Neural cell (in vitro differentiated cells): Measurements from ENCODE around the gene SCO1. TPM values are rescaled to one million over a fixed set of nuclear protein-coding genes. Genes with fewer than 3 reads are reported as not detected.

Experiments
- H2AFZ ChIP-seq: fragments of 200-600, 300-800 bp; sonication (generic), shearing (Covaris generic); 2 replicates; pipeline ENCODE4 v1.6.0; 2014; ENCODE audit warnings: low read depth, mild to moderate bottlenecking, antibody characterized with exemption, low read length, moderate library complexity
- H3F3A ChIP-seq: fragments of 200-600 bp; shearing (Covaris generic); 2 replicates; pipeline ENCODE4 v1.6.1; 2016; ENCODE audit warnings: mild to moderate bottlenecking, moderate library complexity, mixed read lengths, antibody characterized with exemption, low read length; ENCODE audit not compliant: insufficient read depth, poor library complexity, severe bottlenecking
- H3K27ac ChIP-seq: fragments of 200-600, 300-800 bp; sonication (generic), shearing (Covaris generic); 2 replicates; pipeline ENCODE4 v1.5.1; 2014; ENCODE audit warnings: mild to moderate bottlenecking, low read length, moderate library complexity
- H3K27me3 ChIP-seq: fragments of 300-800, 200-600 bp; sonication (generic), shearing (Covaris generic); 2 replicates; pipeline ENCODE4 v1.6.0; 2014; ENCODE audit warnings: mild to moderate bottlenecking, low read depth, low read length, moderate library complexity; ENCODE audit not compliant: insufficient read depth
- H3K36me3 ChIP-seq: fragments of 300-800, 200-600 bp; sonication (generic), shearing (Covaris generic); 2 replicates; pipeline ENCODE4 v1.5.1; 2014; ENCODE audit warnings: mild to moderate bottlenecking, antibody characterized with exemption, low read length, moderate library complexity; ENCODE audit not compliant: insufficient read depth
- H3K4me2 ChIP-seq: fragments of 300-800, 200-600 bp; sonication (generic), shearing (Covaris generic); 2 replicates; pipeline ENCODE4 v1.6.0; 2014; ENCODE audit warnings: mild to moderate bottlenecking, low read length
- H3K4me3 ChIP-seq: fragments of 300-800, 200-600 bp; sonication (generic), shearing (Covaris generic); 2 replicates; pipeline ENCODE4 v1.5.1; 2014; ENCODE audit warnings: mild to moderate bottlenecking, low read length, moderate library complexity
- H3K79me2 ChIP-seq: fragments of 200-600 bp; shearing (Covaris generic); replicated peaks from 2 replicates; pipeline ENCODE4 v1.6.0; 2014; ENCODE audit warnings: mild to moderate bottlenecking, low read length, moderate library complexity; ENCODE audit not compliant: insufficient read depth
- H3K9ac ChIP-seq: fragments of 300-800, 200-600 bp; sonication (generic), shearing (Covaris generic); 2 replicates; pipeline ENCODE4 v1.6.1; 2016; ENCODE audit warnings: mild to moderate bottlenecking, low read length, mixed read lengths
- H3K9me2 ChIP-seq: fragments of 200-600 bp; shearing (Covaris generic); 2 replicates; pipeline ENCODE4 v1.6.1; 2016; ENCODE audit warnings: mild to moderate bottlenecking, low read length, mixed read lengths; ENCODE audit not compliant: insufficient read depth
- H3K9me3 ChIP-seq: fragments of 200-600, 300-800 bp; sonication (generic), shearing (Covaris generic); 2 replicates; pipeline ENCODE4 v1.6.1; 2016; ENCODE audit warnings: mild to moderate bottlenecking, mixed run types, low read length, moderate library complexity, mixed read lengths
- H4K20me1 ChIP-seq: fragments of 200-600 bp; shearing (Covaris generic); 2 replicates; pipeline ENCODE4 v1.6.1; 2016; ENCODE audit warnings: mild to moderate bottlenecking, mixed run types; ENCODE audit not compliant: insufficient read depth
- EP300 ChIP-seq: fragments of 450-650 bp; conservative IDR thresholded peaks from 2 replicates; pipeline ENCODE4 v1.6.1; 2014; ENCODE audit warnings: antibody characterized with exemption, mild to moderate bottlenecking, moderate library complexity; ENCODE audit not compliant: poor library complexity, severe bottlenecking
- EZH2 ChIP-seq: fragments of 200-600, 300-800 bp; shearing (Covaris generic), sonication (generic); IDR thresholded peaks from 2 replicates; pipeline ENCODE4 v1.6.1; 2014; ENCODE audit warnings: antibody characterized with exemption, low read length, borderline replicate concordance, mild to moderate bottlenecking; ENCODE audit not compliant: insufficient read depth, poor library complexity, severe bottlenecking
- MXI1 ChIP-seq: fragments of 450-650 bp; conservative IDR thresholded peaks from 2 replicates; pipeline ENCODE4 v1.6.1; 2014; ENCODE audit warnings: antibody characterized with exemption, mild to moderate bottlenecking; ENCODE audit not compliant: poor library complexity, severe bottlenecking
- POLR2AphosphoS5 ChIP-seq: IDR thresholded peaks from 2 replicates; pipeline ENCODE4 v1.6.1; 2012
- RAD21 ChIP-seq: fragments of 450-650 bp; conservative IDR thresholded peaks from 2 replicates; pipeline ENCODE4 v1.6.1; 2014; ENCODE audit warnings: antibody characterized with exemption, mild to moderate bottlenecking, moderate library complexity
- SMC3 ChIP-seq: fragments of 450-650 bp; conservative IDR thresholded peaks from 2 replicates; pipeline ENCODE4 v1.6.1; 2014; ENCODE audit warnings: antibody characterized with exemption, mild to moderate bottlenecking, moderate library complexity; ENCODE audit not compliant: poor library complexity
- TAF1 ChIP-seq: IDR thresholded peaks from 2 replicates; pipeline ENCODE4 v1.6.1; 2012; ENCODE audit warnings: low read depth
- polyA plus RNA-seq: library from polyadenylated mRNA; depleted of rRNA; stranded (reverse); fragments of >200 nt; gene quantifications from 2 replicates; pipeline ENCODE4 v1.2.3, GENCODE V29; 2014
- TF ChIP-seq, protein P1 (sequence below): fragments of 450-650 bp; IDR thresholded peaks from 2 replicates; pipeline ENCODE4 v1.5.1; 2014; ENCODE audit warnings: antibody characterized with exemption, mild to moderate bottlenecking, moderate library complexity; ENCODE audit not compliant: poor library complexity, severe bottlenecking
- TF ChIP-seq, protein P2 (sequence below): IDR thresholded peaks from 2 replicates; pipeline ENCODE4 v1.6.1; 2012; ENCODE audit warnings: borderline replicate concordance

The SCO1 gene
- polyA plus RNA-seq, 1 donor from 2014 or later: 28.8 TPM

DNA sequence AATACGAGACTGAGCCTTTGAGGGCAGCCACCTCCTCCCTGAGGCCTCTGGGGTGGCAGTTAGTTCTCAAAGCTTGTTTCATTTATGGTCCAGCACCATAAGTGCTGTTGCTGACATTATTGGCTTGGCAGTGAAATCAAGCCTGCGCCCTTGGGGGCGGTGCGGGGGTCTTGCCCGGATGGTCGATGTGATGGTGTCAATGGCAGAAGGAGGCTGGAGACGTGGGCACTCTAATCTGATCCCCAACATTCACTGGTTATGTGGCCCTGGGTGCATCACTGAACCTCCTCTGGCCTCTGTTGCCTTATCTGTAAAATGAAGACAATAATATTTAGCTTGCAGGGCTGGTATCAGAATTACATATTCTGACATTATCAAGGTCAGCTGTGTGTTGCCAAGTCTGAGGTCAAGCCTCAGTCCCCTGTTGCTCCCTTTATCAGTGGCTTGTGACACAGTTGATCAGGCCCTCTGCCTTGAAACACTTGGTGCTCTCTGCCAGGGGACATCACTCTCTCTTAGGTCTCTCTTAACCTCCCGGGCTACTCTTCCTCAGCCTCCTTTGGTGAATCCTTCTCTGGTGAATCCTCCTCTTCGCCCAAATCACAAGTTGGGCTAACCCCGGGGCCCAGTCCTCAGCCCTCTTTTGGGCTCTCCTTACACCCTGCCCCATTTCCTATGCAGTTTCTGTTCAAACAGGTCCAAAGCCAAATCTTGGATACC, 44.2 kb upstream of the SCO1 start:
- H3K79me2 ChIP-seq: no peaks in the 10 kb centered on the region
- no peak overlapping the region for H2AFZ ChIP-seq
- no peak overlapping the region for H3K4me3 ChIP-seq
- no peak overlapping the region for H3K27ac ChIP-seq
- TF ChIP-seq, protein P1, sequence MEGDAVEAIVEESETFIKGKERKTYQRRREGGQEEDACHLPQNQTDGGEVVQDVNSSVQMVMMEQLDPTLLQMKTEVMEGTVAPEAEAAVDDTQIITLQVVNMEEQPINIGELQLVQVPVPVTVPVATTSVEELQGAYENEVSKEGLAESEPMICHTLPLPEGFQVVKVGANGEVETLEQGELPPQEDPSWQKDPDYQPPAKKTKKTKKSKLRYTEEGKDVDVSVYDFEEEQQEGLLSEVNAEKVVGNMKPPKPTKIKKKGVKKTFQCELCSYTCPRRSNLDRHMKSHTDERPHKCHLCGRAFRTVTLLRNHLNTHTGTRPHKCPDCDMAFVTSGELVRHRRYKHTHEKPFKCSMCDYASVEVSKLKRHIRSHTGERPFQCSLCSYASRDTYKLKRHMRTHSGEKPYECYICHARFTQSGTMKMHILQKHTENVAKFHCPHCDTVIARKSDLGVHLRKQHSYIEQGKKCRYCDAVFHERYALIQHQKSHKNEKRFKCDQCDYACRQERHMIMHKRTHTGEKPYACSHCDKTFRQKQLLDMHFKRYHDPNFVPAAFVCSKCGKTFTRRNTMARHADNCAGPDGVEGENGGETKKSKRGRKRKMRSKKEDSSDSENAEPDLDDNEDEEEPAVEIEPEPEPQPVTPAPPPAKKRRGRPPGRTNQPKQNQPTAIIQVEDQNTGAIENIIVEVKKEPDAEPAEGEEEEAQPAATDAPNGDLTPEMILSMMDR: no peak
- TF ChIP-seq POLR2AphosphoS5 (no peak), SMC3 (no peak), TAF1 (no peak), RAD21 (no peak), EP300 (no peak), EZH2 (no peak), MXI1 (no peak)
- TF ChIP-seq, protein P2, sequence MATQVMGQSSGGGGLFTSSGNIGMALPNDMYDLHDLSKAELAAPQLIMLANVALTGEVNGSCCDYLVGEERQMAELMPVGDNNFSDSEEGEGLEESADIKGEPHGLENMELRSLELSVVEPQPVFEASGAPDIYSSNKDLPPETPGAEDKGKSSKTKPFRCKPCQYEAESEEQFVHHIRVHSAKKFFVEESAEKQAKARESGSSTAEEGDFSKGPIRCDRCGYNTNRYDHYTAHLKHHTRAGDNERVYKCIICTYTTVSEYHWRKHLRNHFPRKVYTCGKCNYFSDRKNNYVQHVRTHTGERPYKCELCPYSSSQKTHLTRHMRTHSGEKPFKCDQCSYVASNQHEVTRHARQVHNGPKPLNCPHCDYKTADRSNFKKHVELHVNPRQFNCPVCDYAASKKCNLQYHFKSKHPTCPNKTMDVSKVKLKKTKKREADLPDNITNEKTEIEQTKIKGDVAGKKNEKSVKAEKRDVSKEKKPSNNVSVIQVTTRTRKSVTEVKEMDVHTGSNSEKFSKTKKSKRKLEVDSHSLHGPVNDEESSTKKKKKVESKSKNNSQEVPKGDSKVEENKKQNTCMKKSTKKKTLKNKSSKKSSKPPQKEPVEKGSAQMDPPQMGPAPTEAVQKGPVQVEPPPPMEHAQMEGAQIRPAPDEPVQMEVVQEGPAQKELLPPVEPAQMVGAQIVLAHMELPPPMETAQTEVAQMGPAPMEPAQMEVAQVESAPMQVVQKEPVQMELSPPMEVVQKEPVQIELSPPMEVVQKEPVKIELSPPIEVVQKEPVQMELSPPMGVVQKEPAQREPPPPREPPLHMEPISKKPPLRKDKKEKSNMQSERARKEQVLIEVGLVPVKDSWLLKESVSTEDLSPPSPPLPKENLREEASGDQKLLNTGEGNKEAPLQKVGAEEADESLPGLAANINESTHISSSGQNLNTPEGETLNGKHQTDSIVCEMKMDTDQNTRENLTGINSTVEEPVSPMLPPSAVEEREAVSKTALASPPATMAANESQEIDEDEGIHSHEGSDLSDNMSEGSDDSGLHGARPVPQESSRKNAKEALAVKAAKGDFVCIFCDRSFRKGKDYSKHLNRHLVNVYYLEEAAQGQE: no peak
- no peaks in the 10 kb centered on the region for H3F3A ChIP-seq
- H4K20me1 ChIP-seq: no peaks in the 10 kb centered on the region
- H3K36me3 ChIP-seq: no peaks in the 10 kb centered on the region
- no peaks in the 10 kb centered on the region for H3K9me3 ChIP-seq
- no peaks in the 10 kb centered on the region for H3K27me3 ChIP-seq
- H3K9ac ChIP-seq: no peak overlapping the region
- H3K4me2 ChIP-seq: no peak overlapping the region
- no peaks in the 10 kb centered on the region for H3K9me2 ChIP-seq

DNA sequence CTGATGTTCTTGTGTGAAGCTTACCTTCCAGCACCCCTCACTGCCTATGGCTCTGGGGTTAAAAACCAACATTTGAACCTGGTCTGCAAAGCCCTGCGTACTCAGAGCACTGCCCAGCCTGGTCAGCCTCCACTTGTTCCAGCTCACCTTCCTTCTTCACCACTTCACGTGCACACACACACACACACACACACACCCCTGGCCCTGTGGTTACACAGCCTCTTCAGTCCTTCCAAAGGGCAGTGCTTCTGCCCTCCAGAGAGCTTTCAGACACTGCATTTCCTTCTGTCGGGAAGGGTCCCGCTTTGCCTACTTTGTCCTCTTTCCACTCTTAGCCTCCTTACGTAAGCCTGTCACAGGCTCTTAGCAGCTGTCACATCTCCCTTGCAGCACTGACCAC, 42.1 kb upstream of the SCO1 start:
- H3K9me2 ChIP-seq: no peaks in the 10 kb centered on the region

More for the DNA sequence above, 42.1 kb upstream of the SCO1 start:
- no peaks in the 10 kb centered on the region for H3K79me2 ChIP-seq
- H3K9me3 ChIP-seq: no peaks in the 10 kb centered on the region
- no peak overlapping the region for H3K4me2 ChIP-seq
- H3K27me3 ChIP-seq: no peaks in the 10 kb centered on the region
- TF ChIP-seq, protein P2: no peak
- TF ChIP-seq EP300: no peak
- TF ChIP-seq EZH2: no peak
- TF ChIP-seq POLR2AphosphoS5: no peak
- no peak for TF ChIP-seq SMC3
- no peak overlapping the region for H3K4me3 ChIP-seq
- H3K9ac ChIP-seq: no peak overlapping the region
- H3K27ac ChIP-seq: no peak overlapping the region
- no peaks in the 10 kb centered on the region for H3F3A ChIP-seq
- no peak overlapping the region for H2AFZ ChIP-seq
- H4K20me1 ChIP-seq: no peaks in the 10 kb centered on the region
- H3K36me3 ChIP-seq: no peaks in the 10 kb centered on the region
